MCF 10A (cell line): ENCODE measurements around the gene SEPTIN11. TPM values are rescaled to one million over a fixed set of nuclear protein-coding genes. Genes with fewer than 3 reads are reported as not detected.
A peak's percentile ranks its signal among the peaks of the same experiment; 100 is the strongest.

Experiments used
- BruUV-seq: library from RNA; stranded (reverse); fragments of 400-500 nt; replicated peaks from 2 replicates; lab custom pipeline; 2021; lab: Mats Ljungman, UMichigan
- CTCF ChIA-PET: fragments of 300-600 bp; sonication (Branson Sonifier 250); formaldehyde crosslinking; extraction: SDS; loops from one replicate; lab custom pipeline; 2021; ENCODE audit warnings: antibody characterized with exemption, inconsistent platforms; lab: Yijun Ruan, JAX
- POLR2A ChIA-PET: fragments of 300-600, 350-650 bp; sonication (Branson Sonifier 250); formaldehyde crosslinking; extraction: SDS; loops from one replicate; lab custom pipeline; 2020; ENCODE audit warnings: antibody characterized with exemption, inconsistent platforms; lab: Yijun Ruan, JAX
- DNase-seq: peaks from one replicate; pipeline ENCODE4 v3.0.0-alpha.2; 2018; ENCODE audit not compliant: unreplicated experiment
- H3K27ac Mint-ChIP-seq: one replicate; pipeline ENCODE4 v1.8.0; 2022; ENCODE audit warnings: mild to moderate bottlenecking, low read depth, mixed read lengths; ENCODE audit not compliant: unreplicated experiment
- H3K27me3 Mint-ChIP-seq: one replicate; pipeline ENCODE4 v1.8.0; 2022; ENCODE audit warnings: mixed read lengths; ENCODE audit not compliant: insufficient read depth, unreplicated experiment
- H3K36me3 Mint-ChIP-seq: one replicate; pipeline ENCODE4 v1.8.0; 2022; ENCODE audit warnings: mild to moderate bottlenecking, moderate library complexity, mixed read lengths; ENCODE audit not compliant: insufficient read depth, unreplicated experiment
- H3K4me1 Mint-ChIP-seq: one replicate; pipeline ENCODE4 v1.8.0; 2022; ENCODE audit warnings: mixed read lengths; ENCODE audit not compliant: insufficient read depth, unreplicated experiment
- H3K4me3 Mint-ChIP-seq: one replicate; pipeline ENCODE4 v1.8.0; 2022; ENCODE audit warnings: mild to moderate bottlenecking, moderate library complexity, mixed read lengths; ENCODE audit not compliant: unreplicated experiment
- H3K9me3 Mint-ChIP-seq: one replicate; pipeline ENCODE4 v1.8.0; 2022; ENCODE audit warnings: mixed read lengths; ENCODE audit not compliant: unreplicated experiment
- intact Hi-C: fragments of 100-400 bp; cut with micrococcal nuclease; formaldehyde crosslinking; loops from 2 replicates; pipeline ENCODE4 v1.14.1; 2022
- total RNA-seq: library from RNA; stranded (reverse); gene quantifications from 2 replicates; pipeline ENCODE4 v1.2.3, GENCODE V29; 2022
- TF ChIP-seq, protein P1 (sequence below): fragments of 200-600 bp; IDR thresholded peaks from one replicate; pipeline ENCODE4 v1.8.0; 2022; ENCODE audit warnings: antibody characterized with exemption, mild to moderate bottlenecking; ENCODE audit not compliant: unreplicated experiment

Gene SEPTIN11
- total RNA-seq, 1 experiment from 2014 or later, result 82.7 TPM

DNA sequence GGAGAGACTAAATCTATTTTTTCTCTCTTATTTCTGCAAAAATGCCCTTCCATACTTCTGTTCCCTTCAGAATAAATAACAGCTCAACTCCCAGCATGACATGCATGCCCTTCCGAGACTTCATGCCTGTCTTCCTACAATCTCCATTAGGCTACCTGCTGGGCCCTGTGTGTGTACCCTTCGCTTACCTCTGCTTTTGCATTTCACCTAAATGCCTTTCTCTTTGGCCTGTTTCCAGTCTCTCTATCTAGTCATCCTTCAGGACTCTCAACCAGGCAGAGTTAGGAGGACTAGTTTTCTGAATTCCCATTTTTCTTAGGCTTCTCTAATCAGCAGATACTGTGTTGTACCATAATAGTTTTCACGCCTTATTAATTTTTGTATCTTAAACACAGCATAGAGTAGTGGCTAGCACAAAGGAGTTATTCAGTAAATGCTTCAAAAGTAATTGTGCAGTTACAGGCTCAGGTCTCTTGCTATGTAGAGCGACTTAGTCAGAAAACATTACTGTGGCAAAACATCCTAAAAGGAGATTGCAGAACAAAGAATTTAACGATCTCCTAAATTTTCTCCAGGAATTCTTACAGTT, 20.5 kb downstream of the SEPTIN11 start:
- DNase-seq, result no peak
- Mint-ChIP-seq H3K4me3 (no peak overlapping the region), H3K9me3 (no peaks in the 10 kb centered on the region), H3K27ac (no peak overlapping the region), H3K27me3 (no peaks in the 10 kb centered on the region), H3K36me3 (peaks cover 7% of the 10 kb centered on the region), H3K4me1 (peaks cover 11% of the 10 kb centered on the region)
- intact Hi-C loops, result no loop called here
- TF ChIP-seq, protein P1, sequence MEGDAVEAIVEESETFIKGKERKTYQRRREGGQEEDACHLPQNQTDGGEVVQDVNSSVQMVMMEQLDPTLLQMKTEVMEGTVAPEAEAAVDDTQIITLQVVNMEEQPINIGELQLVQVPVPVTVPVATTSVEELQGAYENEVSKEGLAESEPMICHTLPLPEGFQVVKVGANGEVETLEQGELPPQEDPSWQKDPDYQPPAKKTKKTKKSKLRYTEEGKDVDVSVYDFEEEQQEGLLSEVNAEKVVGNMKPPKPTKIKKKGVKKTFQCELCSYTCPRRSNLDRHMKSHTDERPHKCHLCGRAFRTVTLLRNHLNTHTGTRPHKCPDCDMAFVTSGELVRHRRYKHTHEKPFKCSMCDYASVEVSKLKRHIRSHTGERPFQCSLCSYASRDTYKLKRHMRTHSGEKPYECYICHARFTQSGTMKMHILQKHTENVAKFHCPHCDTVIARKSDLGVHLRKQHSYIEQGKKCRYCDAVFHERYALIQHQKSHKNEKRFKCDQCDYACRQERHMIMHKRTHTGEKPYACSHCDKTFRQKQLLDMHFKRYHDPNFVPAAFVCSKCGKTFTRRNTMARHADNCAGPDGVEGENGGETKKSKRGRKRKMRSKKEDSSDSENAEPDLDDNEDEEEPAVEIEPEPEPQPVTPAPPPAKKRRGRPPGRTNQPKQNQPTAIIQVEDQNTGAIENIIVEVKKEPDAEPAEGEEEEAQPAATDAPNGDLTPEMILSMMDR, result no peak
- ChIA-PET CTCF (no interaction called here), POLR2A (interaction anchor here (0.7 to 1.4 kb wide), 3 partner anchors 11 to 186 kb away, joined by 3 read pairs; no protein-coding TSS in a partner anchor)
- no TSS peak for BruUV-seq

GRCh38 chr4:76972306-76972705, 22.8 kb downstream of the SEPTIN11 start:
- Mint-ChIP-seq H3K27ac (no peak overlapping the region), H3K27me3 (no peaks in the 10 kb centered on the region), H3K9me3 (no peaks in the 10 kb centered on the region), H3K4me1 (peaks cover 17% of the 10 kb centered on the region), H3K36me3 (no peaks in the 10 kb centered on the region), H3K4me3 (no peak overlapping the region)
- intact Hi-C loops, result no loop called here
- ChIA-PET CTCF (interaction anchor here (1.0 kb wide), 1 partner anchor 10 kb away, joined by 3 read pairs; no protein-coding TSS in a partner anchor), POLR2A (interaction anchor here (1.7 kb wide), 1 partner anchor 16 kb away, joined by 5 read pairs; no protein-coding TSS in a partner anchor)
- TF ChIP-seq, protein P1, result no peak
- no peak for DNase-seq
- no TSS peak for BruUV-seq

- H3K9me3 Mint-ChIP-seq, result no peaks in the 10 kb centered on the region
- H3K27me3 Mint-ChIP-seq, result no peaks in the 10 kb centered on the region
- no peak overlapping the region for H3K27ac Mint-ChIP-seq
- DNase-seq, result peak; percentile 23
- TF ChIP-seq, protein P1, result no peak
- CTCF ChIA-PET, result no interaction called here
- H3K4me1 Mint-ChIP-seq, result peaks cover 25% of the 10 kb centered on the region
- no peaks in the 10 kb centered on the region for H3K36me3 Mint-ChIP-seq
- H3K4me3 Mint-ChIP-seq, result no peak overlapping the region
- POLR2A ChIA-PET, result interaction anchor here (0.6 kb wide), 1 partner anchor 8 kb away, joined by 3 read pairs; no protein-coding TSS in a partner anchor
- no TSS peak for BruUV-seq
- intact Hi-C loops, result no loop called here
Observed at GRCh38 chr4:76974150-76974549, 24.6 kb downstream of the SEPTIN11 start.

DNA sequence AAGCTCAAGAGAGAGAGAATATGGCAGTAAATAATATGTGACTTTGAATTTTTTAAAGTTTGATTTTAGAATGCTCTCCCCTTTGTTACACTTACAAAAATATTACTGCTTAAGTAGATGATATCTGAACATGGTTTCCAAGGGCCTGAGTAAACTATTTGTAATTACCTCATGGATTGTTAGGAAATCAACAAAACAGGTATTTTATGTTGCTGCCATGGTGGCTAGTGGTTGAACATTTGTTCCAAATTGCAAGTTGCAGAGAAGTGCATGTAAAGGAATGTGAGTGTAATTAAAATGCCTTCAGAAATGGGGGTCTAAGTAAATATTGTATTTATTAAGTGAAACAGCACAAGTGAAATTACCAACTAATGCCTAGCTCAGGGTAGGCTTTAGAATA, 27.6 kb downstream of the SEPTIN11 start:
- Mint-ChIP-seq H3K27ac (no peak overlapping the region), H3K36me3 (no peaks in the 10 kb centered on the region), H3K4me1 (peaks cover 27% of the 10 kb centered on the region), H3K9me3 (no peaks in the 10 kb centered on the region), H3K4me3 (no peak overlapping the region), H3K27me3 (no peaks in the 10 kb centered on the region)
- ChIA-PET CTCF (interaction anchor here (0.7 to 1.5 kb wide), 3 partner anchors 9 to 220 kb away, joined by 3 to 4 read pairs (median 4); no protein-coding TSS in a partner anchor), POLR2A (interaction anchor here (0.7 to 1.0 kb wide), 2 partner anchors 11 to 27 kb away, joined by 3 to 5 read pairs; no protein-coding TSS in a partner anchor)
- TF ChIP-seq, protein P1, result no peak
- DNase-seq, result no peak
- intact Hi-C loops, result no loop called here
- BruUV-seq, result no TSS peak
